ENCODE measurements around the gene SLC51B.
A peak's percentile ranks its signal among the peaks of the same experiment; 100 is the strongest.

Gene SLC51B

GRCh38 chr15:65076486-65077290 lies 31.5 kb downstream of the SLC51B start, which contains the start of gene KBTBD13:
KBTBD13 (plus strand) TSS chr15:65076746; CDS start chr15:65076816, 70 bp downstream.
- no peak for TF ChIP-seq CTCF (IDR thresholded peaks at IDR 0.05; ENCODE audit: control insufficient read depth, insufficient read depth, low read depth, low read length, missing control alignments)
- no peak for DNase-seq (ENCODE audit: low read depth)
- H3K4me3 ChIP-seq (ENCODE audit: control insufficient read depth, low read depth, low read length): no peak within 1 kb of the TSS

GRCh38 chr15:65077291-65077980 lies 32.2 kb downstream of the SLC51B start:
- no peak for TF ChIP-seq CTCF (IDR thresholded peaks at IDR 0.05; ENCODE audit: control insufficient read depth, insufficient read depth, low read depth, low read length, missing control alignments)
- DNase-seq (ENCODE audit: low read depth): no peak

GRCh38 chr15:65077981-65078352 lies 32.8 kb downstream of the SLC51B start:
- TF ChIP-seq CTCF (IDR thresholded peaks at IDR 0.05; ENCODE audit: control insufficient read depth, insufficient read depth, low read depth, low read length, missing control alignments): peak; percentile 61
- DNase-seq (ENCODE audit: low read depth): no peak
- no peak overlapping the region for H3K4me3 ChIP-seq (ENCODE audit: control insufficient read depth, low read depth, low read length)

More at GRCh38 chr15:65077291-65077980, 32.2 kb downstream of the SLC51B start:
- H3K4me3 ChIP-seq (ENCODE audit: control insufficient read depth, low read depth, low read length): no peak overlapping the region

- no peak for TF ChIP-seq CTCF (IDR thresholded peaks at IDR 0.05; ENCODE audit: control insufficient read depth, insufficient read depth, low read depth, low read length, missing control alignments)
- no peak for DNase-seq (ENCODE audit: low read depth)
- no peak overlapping the region for H3K4me3 ChIP-seq (ENCODE audit: control insufficient read depth, low read depth, low read length)
Observed at GRCh38 chr15:65079580-65079979, 34.4 kb downstream of the SLC51B start.

GRCh38 chr15:65081270-65081669 lies 36.1 kb downstream of the SLC51B start:
- TF ChIP-seq CTCF (IDR thresholded peaks at IDR 0.05; ENCODE audit: control insufficient read depth, insufficient read depth, low read depth, low read length, missing control alignments): no peak
- no peak overlapping the region for H3K4me3 ChIP-seq (ENCODE audit: control insufficient read depth, low read depth, low read length)
- DNase-seq (ENCODE audit: low read depth): no peak

GRCh38 chr15:65081758-65082157 lies 36.6 kb downstream of the SLC51B start:
- H3K4me3 ChIP-seq (ENCODE audit: control insufficient read depth, low read depth, low read length): no peak overlapping the region
- no peak for TF ChIP-seq CTCF (IDR thresholded peaks at IDR 0.05; ENCODE audit: control insufficient read depth, insufficient read depth, low read depth, low read length, missing control alignments)
- no peak for DNase-seq (ENCODE audit: low read depth)
